Endothelial cell of umbilical vein (primary cell): Measurements from ENCODE around the gene KLHL42. TPM values are rescaled to one million over a fixed set of nuclear protein-coding genes. Genes with fewer than 3 reads are reported as not detected.

Source experiments
- BruUV-seq: library from RNA; stranded (reverse); fragments of 400-500 nt; replicated peaks from 2 replicates; lab custom pipeline; 2021; lab: Mats Ljungman, UMichigan
- CTCF ChIA-PET: fragments of 300-600, 350-600 bp; sonication (Branson Sonifier 250); formaldehyde crosslinking; loops from one replicate; lab custom pipeline; 2021; ENCODE audit warnings: antibody characterized with exemption, inconsistent platforms; lab: Charles Lee
- POLR2A ChIA-PET: fragments of 300-600, 350-600 bp; sonication (Branson Sonifier 250); formaldehyde crosslinking; loops from one replicate; lab custom pipeline; 2021; ENCODE audit warnings: antibody characterized with exemption, inconsistent platforms; lab: Charles Lee
- DNase-seq: peaks from one replicate; pipeline ENCODE4 v3.0.0-alpha.2; 2011; ENCODE audit warnings: low read depth, low spot score
- FAIRE-seq: peaks from 2 replicates; lab custom pipeline; 2011; peaks lifted over from hg19 to GRCh38; lab: Jason Lieb, UNC
- H2AFZ ChIP-seq: 2 replicates; pipeline ENCODE4 v1.6.0; 2012; ENCODE audit warnings: low read depth, low read length, control low read depth, inconsistent platforms
- H3K27ac ChIP-seq: 2 replicates; pipeline ENCODE4 v1.5.1; 2011; ENCODE audit warnings: low read depth, mild to moderate bottlenecking, control low read depth, low read length, moderate library complexity; ENCODE audit not compliant: insufficient read depth
- H3K27me3 ChIP-seq, 2 experiments: 2 replicates each; pipeline versions ENCODE4 v1.6.0 to v1.6.1; 2011; ENCODE audit warnings: low read length in 2 of 2, mixed read lengths in 1 of 2; ENCODE audit not compliant: control insufficient read depth in 2 of 2, insufficient read depth in 2 of 2
- H3K36me3 ChIP-seq, 2 experiments: 2 replicates in 1 of 2; 3 replicates in 1 of 2; pipeline ENCODE4 v1.5.1; 2011; ENCODE audit warnings: low read length in 2 of 2, mild to moderate bottlenecking in 1 of 2, moderate library complexity in 1 of 2; ENCODE audit not compliant: control insufficient read depth in 2 of 2, insufficient read depth in 2 of 2; ENCODE audit errors: extremely low read depth in 1 of 2
- H3K4me1 ChIP-seq: 3 replicates; pipeline ENCODE4 v1.5.1; 2011; ENCODE audit warnings: mild to moderate bottlenecking, low read length; ENCODE audit not compliant: control insufficient read depth, insufficient read depth; ENCODE audit errors: extremely low read depth
- H3K4me2 ChIP-seq: 2 replicates; pipeline ENCODE4 v1.6.1; 2011; ENCODE audit warnings: low read length, control low read depth, mixed read lengths; ENCODE audit not compliant: insufficient read depth
- H3K4me3 ChIP-seq, 3 experiments: fragments of 200-600 bp in 1 of 3; sonication (generic), shearing (Covaris generic) in 1 of 3; replicated peaks in 1 of 3; 2 replicates each; pipeline ENCODE4 v1.5.1; 2011 to 2016; ENCODE audit warnings: control low read depth in 3 of 3, low read length in 3 of 3, mild to moderate bottlenecking in 2 of 3, inconsistent platforms in 1 of 3, low read depth in 1 of 3, moderate library complexity in 1 of 3; ENCODE audit not compliant: insufficient read depth in 1 of 3
- H3K79me2 ChIP-seq: 2 replicates; pipeline ENCODE4 v1.6.0; 2012; ENCODE audit warnings: low read length, inconsistent platforms; ENCODE audit not compliant: control insufficient read depth, insufficient read depth
- H3K9ac ChIP-seq: replicated peaks from 2 replicates; pipeline ENCODE3; 2011; ENCODE audit warnings: low read length, control low read depth; ENCODE audit not compliant: insufficient read depth; ENCODE audit errors: extremely low read depth
- H3K9me1 ChIP-seq: replicated peaks from 3 replicates; pipeline ENCODE4 v1.6.0; 2011; ENCODE audit warnings: mild to moderate bottlenecking, low read length; ENCODE audit not compliant: control insufficient read depth, insufficient read depth; ENCODE audit errors: extremely low read depth
- H3K9me3 ChIP-seq: replicated peaks from 2 replicates; pipeline ENCODE4 v1.5.1; 2012; ENCODE audit warnings: low read length, inconsistent platforms; ENCODE audit not compliant: control insufficient read depth, insufficient read depth
- H4K20me1 ChIP-seq: replicated peaks from 2 replicates; pipeline ENCODE3; 2011; ENCODE audit warnings: mild to moderate bottlenecking, low read length; ENCODE audit not compliant: control insufficient read depth, insufficient read depth; ENCODE audit errors: extremely low read depth
- EZH2 ChIP-seq: IDR thresholded peaks from 2 replicates; pipeline ENCODE4 v1.6.1; 2012; ENCODE audit warnings: borderline replicate concordance, low read depth, mild to moderate bottlenecking, moderate library complexity, low read length, inconsistent platforms; ENCODE audit not compliant: severe bottlenecking
- FOS ChIP-seq: IDR thresholded peaks from 2 replicates; pipeline ENCODE4 v1.6.1; 2011; ENCODE audit warnings: mild to moderate bottlenecking, low read length, moderate library complexity, borderline replicate concordance; ENCODE audit not compliant: insufficient read depth
- GATA2 ChIP-seq: IDR thresholded peaks from 2 replicates; pipeline ENCODE4 v1.7.0; 2011; ENCODE audit warnings: low read depth, mild to moderate bottlenecking, moderate library complexity, mixed read lengths, low read length; ENCODE audit not compliant: insufficient read length, insufficient read depth
- JUN ChIP-seq: IDR thresholded peaks from 2 replicates; pipeline ENCODE4 v1.6.1; 2011; ENCODE audit warnings: borderline replicate concordance, low read depth; ENCODE audit not compliant: insufficient read length, insufficient read depth
- MYC ChIP-seq: IDR thresholded peaks from one replicate; pipeline ENCODE4 v1.6.1; 2011; ENCODE audit warnings: mild to moderate bottlenecking, low read depth, low read length
- POLR2A ChIP-seq: IDR thresholded peaks from 2 replicates; pipeline ENCODE4 v1.6.1; 2012; ENCODE audit warnings: low read depth, mild to moderate bottlenecking, control low read depth, low read length
- POLR2AphosphoS5 ChIP-seq: IDR thresholded peaks from 2 replicates; pipeline ENCODE4 v1.6.1; 2012; ENCODE audit warnings: low read depth, mild to moderate bottlenecking, control low read depth, low read length, moderate library complexity; ENCODE audit not compliant: insufficient read depth
- dilution Hi-C: fragments of 300-500 bp; cut with MboI; formaldehyde crosslinking; loops from one replicate; pipeline ENCODE4 v1.15.0; 2019; ENCODE audit warnings: low sequenced_read_pairs; ENCODE audit not compliant: extremely low pct_ligation_motif_present
- intact Hi-C: fragments of 100-400 bp; cut with micrococcal nuclease; formaldehyde crosslinking; loops from one replicate; pipeline ENCODE4 v1.10.0; 2022
- polyA plus RNA-seq, 4 experiments: library from polyadenylated mRNA; depleted of rRNA in 3 of 4; stranded (reverse) in 3 of 4; unstranded in 1 of 4; fragments of >200 nt; gene quantifications; 2 replicates each; pipeline versions ENCODE4 v1.2.1 to v1.2.3, GENCODE V29; 2011 to 2012; ENCODE audit warnings: missing spikeins in 1 of 4
- total RNA-seq: library from RNA; stranded (reverse); gene quantifications from 2 replicates; pipeline ENCODE4 v1.2.3, GENCODE V29; 2021
- TF ChIP-seq, protein P1 (sequence below): IDR thresholded peaks from 2 replicates; pipeline ENCODE4 v1.6.1; 2011; ENCODE audit not compliant: insufficient read depth, insufficient read length
- TF ChIP-seq, protein P2 (sequence below), 2 donors: IDR thresholded peaks; 1 replicate in 1 of 2; 2 replicates in 1 of 2; pipeline ENCODE4 v1.5.1; 2011; ENCODE audit warnings: low read length in 2 of 2, mild to moderate bottlenecking in 2 of 2, moderate library complexity in 2 of 2, control low read depth in 1 of 2, inconsistent platforms in 1 of 2, low read depth in 1 of 2; ENCODE audit not compliant: insufficient read depth in 1 of 2; ENCODE audit errors: extremely low read depth in 1 of 2

Gene KLHL42
- total and polyA plus RNA-seq, 2 donors (not counting 3 experiments of a cell fraction or from before 2014, with no cell fraction given) = 20.1 to 36.2 TPM

GRCh38 chr12:27754795-27755194, 25.2 kb upstream of the KLHL42 start:
- Histone ChIP-seq H3K4me1 (no peaks in the 10 kb centered on the region), H3K4me3 (no peak overlapping the region), H3K9ac (no peak overlapping the region), H3K4me2 (no peak overlapping the region), H3K27ac (no peak overlapping the region), H3K36me3 (peaks cover 6 to 7% of the 10 kb centered on the region in 2 experiments), H3K9me3 (no peaks in the 10 kb centered on the region), H3K79me2 (peaks cover 3% of the 10 kb centered on the region), H3K27me3 (no peaks in the 10 kb centered on the region), H3K9me1 (no peaks in the 10 kb centered on the region), H2AFZ (no peak overlapping the region), H4K20me1 (no peaks in the 10 kb centered on the region)
- intact Hi-C loops = no loop called here
- no TSS peak for BruUV-seq
- dilution Hi-C loops = no loop called here
- FAIRE-seq (no peak), DNase-seq (no peak)
- TF ChIP-seq JUN (no peak), GATA2 (no peak), MYC (no peak), POLR2A (no peak), POLR2AphosphoS5 (no peak), EZH2 (no peak), FOS (no peak)
- TF ChIP-seq, protein P1, sequence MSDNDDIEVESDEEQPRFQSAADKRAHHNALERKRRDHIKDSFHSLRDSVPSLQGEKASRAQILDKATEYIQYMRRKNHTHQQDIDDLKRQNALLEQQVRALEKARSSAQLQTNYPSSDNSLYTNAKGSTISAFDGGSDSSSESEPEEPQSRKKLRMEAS = no peak
- TF ChIP-seq, protein P2, sequence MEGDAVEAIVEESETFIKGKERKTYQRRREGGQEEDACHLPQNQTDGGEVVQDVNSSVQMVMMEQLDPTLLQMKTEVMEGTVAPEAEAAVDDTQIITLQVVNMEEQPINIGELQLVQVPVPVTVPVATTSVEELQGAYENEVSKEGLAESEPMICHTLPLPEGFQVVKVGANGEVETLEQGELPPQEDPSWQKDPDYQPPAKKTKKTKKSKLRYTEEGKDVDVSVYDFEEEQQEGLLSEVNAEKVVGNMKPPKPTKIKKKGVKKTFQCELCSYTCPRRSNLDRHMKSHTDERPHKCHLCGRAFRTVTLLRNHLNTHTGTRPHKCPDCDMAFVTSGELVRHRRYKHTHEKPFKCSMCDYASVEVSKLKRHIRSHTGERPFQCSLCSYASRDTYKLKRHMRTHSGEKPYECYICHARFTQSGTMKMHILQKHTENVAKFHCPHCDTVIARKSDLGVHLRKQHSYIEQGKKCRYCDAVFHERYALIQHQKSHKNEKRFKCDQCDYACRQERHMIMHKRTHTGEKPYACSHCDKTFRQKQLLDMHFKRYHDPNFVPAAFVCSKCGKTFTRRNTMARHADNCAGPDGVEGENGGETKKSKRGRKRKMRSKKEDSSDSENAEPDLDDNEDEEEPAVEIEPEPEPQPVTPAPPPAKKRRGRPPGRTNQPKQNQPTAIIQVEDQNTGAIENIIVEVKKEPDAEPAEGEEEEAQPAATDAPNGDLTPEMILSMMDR (IDR thresholded peaks at IDR 0.05; ENCODE audit: extremely low read depth in 1 of 2, insufficient read depth in 1 of 2, low read depth in 1 of 2, low read length in 2 of 2) = no peak
- ChIA-PET POLR2A (no interaction called here), CTCF (interaction anchor here (0.7 to 3.0 kb wide), 3 partner anchors 9 to 67 kb away, joined by 3 to 9 read pairs (median 3); no protein-coding TSS in a partner anchor)
